GM21423 (cell line): ENCODE measurements around the gene TIGD2.

ENCODE experiments used
- ATAC-seq: cut with Tn5 transposase; IDR thresholded peaks from one replicate; pipeline ENCODE4 v1.9.1; 2021; ENCODE audit warnings: mild to moderate bottlenecking, moderate library complexity; ENCODE audit not compliant: unreplicated experiment

The TIGD2 gene

GRCh38 chr4:89161841-89162240 lies 50.5 kb downstream of the TIGD2 start:
- no peak for ATAC-seq

- ATAC-seq = no peak
Measured at GRCh38 chr4:89162496-89162895, 51.2 kb downstream of the TIGD2 start.

GRCh38 chr4:89162987-89163386 lies 51.7 kb downstream of the TIGD2 start:
- no peak for ATAC-seq

GRCh38 chr4:89164400-89164799 lies 53.1 kb downstream of the TIGD2 start:
- ATAC-seq = no peak
